HG02759 (cell line): ENCODE results near the gene SLX4.

ENCODE experiments used
- ATAC-seq: cut with Tn5 transposase; IDR thresholded peaks from one replicate; pipeline ENCODE4 v1.9.1; 2021; ENCODE audit warnings: mild to moderate bottlenecking, moderate library complexity; ENCODE audit not compliant: unreplicated experiment

The SLX4 gene

DNA sequence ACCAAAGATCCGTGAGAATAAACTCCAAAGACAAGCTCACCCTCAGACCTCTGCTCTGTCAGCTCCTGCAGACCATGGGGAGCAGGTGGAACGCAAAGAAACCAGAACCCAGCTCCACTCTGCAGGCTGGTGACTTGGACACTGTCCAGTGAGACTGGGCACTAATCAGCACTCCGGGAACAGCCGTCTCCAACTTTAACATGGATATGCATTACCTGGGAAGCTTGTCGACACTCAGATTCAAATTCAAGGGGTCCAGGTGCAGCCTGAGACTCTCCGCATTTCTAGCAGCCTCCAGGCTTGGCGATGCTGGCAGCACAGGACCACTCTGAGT lies 9.1 kb downstream of the SLX4 start:
- no peak for ATAC-seq

DNA sequence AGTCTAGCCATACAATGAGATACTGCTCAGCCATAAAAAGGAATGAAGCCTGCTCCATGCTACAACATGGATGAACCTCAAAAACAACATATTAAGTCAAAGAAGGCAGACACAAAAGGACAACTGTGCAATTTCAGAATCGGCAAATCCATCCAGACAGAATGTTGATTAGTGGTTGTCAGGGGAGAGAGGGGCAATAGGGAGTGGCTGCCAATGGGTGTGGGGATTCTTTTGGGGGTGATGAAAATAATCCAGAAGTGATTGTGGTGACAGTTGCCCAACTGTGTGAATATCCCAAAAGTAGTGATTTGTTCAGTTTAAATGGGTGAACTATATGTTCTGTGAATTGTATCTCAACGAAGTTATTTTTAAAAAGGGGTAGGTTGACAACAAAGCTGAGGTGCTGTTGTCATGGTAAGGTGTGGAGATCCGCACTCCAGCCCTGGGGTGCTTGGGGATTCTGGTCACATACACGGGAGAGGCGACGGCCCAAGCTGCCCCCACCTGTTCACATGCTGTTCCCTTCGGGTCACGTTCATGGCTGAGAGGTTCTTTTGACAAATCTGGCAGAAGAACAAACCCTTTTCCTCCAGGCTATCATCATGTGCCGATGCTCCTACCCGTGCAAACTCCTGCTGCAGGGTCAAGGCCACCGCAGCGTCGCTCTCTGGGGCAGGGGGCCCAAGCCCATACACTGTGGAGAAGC lies 9.6 kb downstream of the SLX4 start:
- ATAC-seq, result no peak

DNA sequence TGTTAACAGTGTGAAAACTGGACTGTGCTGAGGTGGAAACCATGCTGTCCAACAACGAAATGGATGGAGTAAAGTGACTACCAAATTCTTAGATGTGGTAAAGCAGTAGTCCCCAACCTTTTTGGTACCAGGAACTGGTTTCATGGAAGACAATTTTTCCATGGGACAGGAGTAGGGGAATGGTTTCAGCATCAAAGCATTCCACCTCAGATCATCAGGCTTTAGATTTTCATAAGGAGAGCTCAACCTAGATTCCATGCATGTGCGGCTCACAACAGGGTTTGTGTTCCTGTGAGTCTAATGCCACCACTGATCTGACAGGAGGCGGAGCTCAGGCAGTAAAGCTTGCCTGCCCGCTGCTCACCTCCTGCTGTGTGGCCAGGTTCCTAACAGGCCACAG lies 11.5 kb downstream of the SLX4 start:
- ATAC-seq, result no peak

DNA sequence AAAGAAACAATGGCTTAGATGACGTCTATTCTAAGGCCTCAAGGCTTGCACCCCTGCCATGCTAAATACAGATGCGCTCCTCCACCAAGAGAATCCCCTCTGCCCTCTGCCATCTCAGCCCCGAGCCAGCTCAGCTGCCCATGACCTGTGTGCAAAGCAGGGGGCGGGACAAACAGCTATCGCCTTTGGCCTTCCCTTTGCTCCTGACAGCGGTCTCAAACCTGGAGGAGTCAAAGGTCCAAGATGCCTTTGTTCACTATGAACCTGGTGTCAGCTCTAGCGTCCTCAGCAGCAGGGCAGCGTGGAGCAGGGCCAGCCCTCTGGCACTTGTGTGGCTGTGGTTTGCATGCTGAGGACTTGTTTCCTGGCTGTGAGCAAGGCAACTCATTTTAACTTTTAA lies 12.3 kb downstream of the SLX4 start:
- ATAC-seq, result no peak

DNA sequence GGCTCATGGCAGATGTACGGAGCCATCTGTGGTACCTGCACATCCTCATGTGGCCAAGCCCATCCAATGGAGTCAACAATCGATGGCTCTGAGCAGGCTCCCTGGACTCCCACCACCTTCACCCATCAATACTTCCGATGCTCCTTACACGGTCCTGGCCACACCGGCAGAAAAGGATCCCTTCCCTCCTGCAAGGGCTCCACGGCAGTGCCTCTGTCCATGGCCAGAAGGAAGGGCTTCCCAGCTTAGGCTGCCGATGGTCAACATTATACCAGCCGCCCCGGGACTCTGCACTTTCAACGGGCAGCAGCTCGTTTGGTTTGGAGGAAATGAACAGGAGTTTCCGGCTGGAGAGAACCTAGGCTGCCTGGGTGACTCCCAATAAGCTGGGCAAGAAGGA lies 13.2 kb downstream of the SLX4 start:
- ATAC-seq, result no peak

- ATAC-seq, result no peak
These were observed 13.7 kb downstream of the SLX4 start for GRCh38 chr16:3597676-3598075.

GRCh38 chr16:3597226-3597625 lies 14.2 kb downstream of the SLX4 start:
- no peak for ATAC-seq

DNA sequence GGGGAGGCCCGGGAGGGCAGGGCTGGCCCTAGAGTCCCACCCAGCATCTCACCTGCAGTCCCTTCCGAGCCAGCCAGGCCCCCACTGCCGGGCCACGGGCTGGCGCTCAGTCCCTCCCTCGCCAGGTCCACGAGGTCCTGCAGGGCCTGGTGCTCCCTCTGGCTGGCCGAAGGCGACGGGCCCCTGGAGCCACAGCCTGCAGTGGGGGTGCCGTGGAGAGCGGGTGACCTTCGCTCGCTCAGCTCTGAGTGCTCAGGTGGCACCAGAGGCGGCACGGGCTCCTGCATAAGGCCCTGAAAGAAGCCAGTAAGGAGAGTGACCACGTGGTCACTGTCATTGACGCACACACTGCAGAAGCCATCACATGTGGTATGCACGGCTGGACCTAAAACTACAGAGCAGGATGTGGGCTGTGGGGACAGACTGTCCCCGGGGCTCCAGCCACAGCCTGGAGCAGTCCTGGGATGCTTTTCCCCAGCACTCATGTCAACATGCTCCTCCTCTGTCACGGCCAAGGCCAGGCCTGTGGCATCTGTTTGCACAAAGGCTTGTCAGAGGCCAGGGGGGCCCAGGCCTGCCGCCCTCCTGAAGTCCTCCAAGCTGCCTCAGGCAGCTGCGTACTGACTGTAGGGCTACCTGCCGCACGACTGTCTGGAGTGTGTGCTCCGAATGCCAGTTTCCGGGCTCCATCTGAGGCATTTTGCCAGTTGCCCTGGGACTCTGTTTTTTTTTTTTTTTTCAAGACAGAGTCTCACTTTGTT lies 15.1 kb downstream of the SLX4 start:
- no peak for ATAC-seq

DNA sequence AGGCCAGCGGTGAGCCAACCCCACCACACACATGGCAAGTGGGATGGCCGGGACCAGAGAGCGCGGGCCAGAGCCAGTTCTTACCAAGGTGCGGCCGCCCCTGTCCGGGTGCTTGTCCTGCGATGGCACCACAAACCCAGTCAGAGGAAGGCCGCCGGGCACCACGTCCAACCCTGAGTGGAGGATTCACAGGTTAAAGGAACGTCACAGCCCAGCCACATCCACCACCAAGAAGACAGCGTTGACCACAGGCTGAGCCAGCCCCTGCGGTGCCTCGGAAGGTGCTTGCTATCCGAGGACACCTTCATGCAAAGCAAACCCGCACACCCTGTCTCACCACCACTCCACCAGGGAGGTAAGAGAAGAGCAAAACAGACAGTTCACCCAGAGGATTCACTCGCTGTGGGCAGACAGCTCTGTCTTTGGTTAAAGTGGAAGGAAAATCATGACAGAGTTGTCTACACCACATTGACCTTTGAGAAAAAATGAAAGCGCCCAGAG lies 15.8 kb downstream of the SLX4 start:
- ATAC-seq, result no peak

DNA sequence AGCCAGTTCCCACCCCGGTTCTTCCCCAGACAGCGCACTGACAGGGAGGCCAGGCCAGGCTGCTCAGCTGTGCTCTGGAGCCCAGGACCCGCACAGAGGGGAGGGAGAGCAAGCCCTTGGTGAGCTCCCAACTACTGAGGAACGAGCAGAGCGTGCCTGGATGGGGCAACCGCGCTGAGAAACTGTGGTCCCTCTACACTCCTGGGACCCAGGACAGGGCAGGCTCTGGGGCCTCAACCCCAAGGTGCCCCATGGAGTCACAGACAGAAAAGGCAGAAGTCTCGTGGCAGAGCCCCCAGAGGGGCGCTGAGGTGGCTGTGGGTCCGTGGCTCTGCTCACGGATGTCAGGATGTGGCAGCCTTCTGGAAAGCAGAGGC lies 16.3 kb downstream of the SLX4 start:
- no peak for ATAC-seq

- no peak for ATAC-seq
These were observed 16.9 kb downstream of the SLX4 start for GRCh38 chr16:3594316-3595109.

DNA sequence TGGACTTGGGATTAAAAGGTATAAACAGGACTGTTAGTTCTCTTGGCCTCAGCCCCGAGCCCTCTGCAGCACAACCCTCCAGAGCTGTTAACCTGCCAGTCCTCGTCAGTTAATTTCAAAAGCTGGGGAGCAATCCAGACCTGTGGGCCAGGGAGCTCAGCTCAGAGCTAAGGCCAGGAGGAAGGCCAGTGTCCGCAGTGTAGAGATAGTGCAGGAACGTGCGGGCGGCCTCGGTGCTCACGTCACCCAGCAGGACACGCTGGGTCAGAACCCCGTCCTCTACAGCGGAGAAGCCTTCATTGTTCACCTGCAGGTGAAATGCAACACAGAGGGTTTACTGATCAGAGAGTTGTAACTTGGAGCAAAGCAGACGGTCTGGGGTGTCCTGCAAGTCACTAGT lies 18.8 kb downstream of the SLX4 start:
- ATAC-seq, result no peak

GRCh38 chr16:3591991-3592390 lies 19.4 kb downstream of the SLX4 start:
- ATAC-seq, result no peak

DNA sequence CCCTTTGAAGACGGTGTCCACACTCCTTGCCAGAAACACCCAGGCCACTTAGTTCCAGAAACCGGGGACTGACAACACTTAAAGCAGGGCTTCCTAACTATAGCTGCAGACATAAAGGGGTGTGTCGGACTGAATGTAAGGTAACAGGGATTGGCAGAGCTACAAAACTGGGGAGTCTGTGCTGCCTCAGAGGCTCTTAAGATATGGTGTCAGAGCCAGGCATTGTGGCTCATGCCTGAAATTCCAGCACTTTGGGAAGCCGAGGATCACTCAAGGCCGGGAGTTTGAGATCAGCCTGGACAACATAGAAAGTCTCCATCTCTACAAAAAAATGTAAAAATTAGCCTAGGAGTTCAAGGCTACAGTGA lies 20.0 kb downstream of the SLX4 start:
- ATAC-seq, result no peak

- ATAC-seq, result no peak
These were observed 20.5 kb downstream of the SLX4 start for GRCh38 chr16:3590736-3591435.

- no peak for ATAC-seq
These were observed 21.3 kb downstream of the SLX4 start for GRCh38 chr16:3589991-3590701.

DNA sequence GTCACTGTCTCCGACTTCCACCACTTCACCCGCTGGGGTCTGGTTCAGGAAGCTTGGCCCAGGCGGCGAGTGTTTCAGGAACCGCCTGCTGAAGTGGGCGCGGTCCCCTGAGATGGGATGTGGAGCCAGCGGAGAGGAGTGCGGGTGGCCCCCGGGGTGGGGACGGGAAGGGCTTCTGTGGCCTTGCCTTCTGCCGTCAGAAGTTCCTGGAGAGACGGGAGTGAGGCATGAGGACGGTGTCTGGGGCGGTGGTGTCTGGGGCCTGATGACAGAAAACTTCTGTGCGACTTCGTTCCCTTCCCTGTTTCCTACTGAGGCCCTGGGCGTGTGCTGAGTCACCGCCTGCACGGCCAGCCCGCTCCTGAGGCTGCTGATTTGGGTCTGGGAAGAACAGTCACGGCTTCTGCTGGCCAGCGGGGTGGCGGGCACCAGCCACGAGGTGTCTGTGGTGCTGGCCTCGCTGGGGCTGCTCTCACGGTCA lies 21.9 kb downstream of the SLX4 start:
- ATAC-seq, result no peak

DNA sequence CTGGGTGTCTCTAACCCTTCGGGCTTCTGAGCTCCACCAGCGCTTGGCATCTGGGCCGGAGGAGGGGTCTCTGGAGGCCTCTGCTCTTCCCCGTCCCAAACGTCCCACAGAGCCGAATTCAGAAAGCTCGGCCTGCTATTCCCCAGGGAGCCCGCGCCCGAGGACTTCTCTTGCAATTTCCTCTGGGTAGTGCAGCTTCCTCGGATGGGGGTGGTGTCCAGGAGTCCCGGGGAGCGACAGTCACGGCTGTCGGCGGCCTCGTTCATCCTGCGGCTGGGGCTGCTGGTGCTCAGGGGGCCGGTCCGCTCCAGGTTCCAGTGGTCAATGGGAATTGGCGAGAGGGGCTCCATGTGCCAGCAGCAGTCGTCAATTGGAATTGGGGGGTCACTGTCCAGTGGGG lies 22.4 kb downstream of the SLX4 start:
- no peak for ATAC-seq

DNA sequence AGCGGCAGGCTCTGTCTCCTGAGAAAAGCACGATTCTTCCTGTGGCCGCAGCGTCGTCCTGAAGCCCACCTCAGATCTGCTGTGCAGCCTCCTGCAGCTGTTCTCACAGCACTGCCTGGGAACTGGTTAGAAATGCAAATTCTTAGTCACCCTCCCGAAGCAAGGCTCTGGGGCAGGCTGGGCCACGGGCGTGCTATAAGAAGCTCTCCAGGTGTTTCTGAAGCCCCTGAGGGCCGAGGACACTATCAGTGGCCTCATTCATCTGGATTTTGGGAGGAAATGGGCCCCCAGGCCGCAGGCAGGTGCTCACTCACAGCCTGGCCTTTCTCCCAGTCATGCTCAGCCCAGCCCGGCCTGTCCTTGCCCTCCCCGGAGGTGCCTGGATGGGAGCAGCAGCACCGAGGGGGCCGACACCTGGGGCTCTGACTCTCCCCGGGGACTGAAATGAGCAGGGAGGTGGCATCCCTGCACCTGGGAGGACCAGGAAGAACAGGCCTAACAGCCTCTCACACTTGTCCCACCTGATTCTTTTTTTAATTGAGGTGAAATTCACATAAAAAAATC lies 23.8 kb downstream of the SLX4 start:
- ATAC-seq, result no peak

DNA sequence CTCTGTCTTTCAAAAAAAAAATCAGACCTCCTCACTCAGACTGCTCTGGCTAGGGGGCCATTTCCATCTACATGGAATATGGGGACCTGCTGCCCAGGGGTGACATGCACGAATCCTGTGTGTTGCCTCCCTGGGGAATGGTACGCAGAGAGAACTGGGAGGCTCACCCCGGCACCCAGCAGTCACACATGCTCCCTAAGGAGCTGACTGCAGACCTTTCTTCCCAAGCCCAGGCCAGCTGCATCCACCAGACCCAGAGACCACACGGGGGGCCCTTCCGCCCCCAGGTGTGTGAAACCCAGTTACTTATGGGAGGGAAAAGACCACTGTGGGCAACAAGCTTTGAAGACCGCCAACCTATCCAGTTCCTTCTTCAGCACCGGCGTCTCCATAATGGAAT lies 27.0 kb downstream of the SLX4 start:
- ATAC-seq, result no peak
